SK-N-SH (cell line): ENCODE results near the gene HMGN2.

ENCODE experiments used
- CHD2 ChIP-seq: fragments of 150-350 bp; IDR thresholded peaks from 2 replicates; pipeline ENCODE4 v1.6.1; 2018; ENCODE audit warnings: low read length; ENCODE audit not compliant: partially characterized antibody
- CTCF ChIP-seq: fragments of 200-600 bp; sonication (generic); IDR thresholded peaks from 2 replicates; pipeline ENCODE4 v1.6.1; 2017; ENCODE audit warnings: antibody characterized with exemption, mild to moderate bottlenecking, moderate library complexity
- GABPA ChIP-seq: IDR thresholded peaks from 2 replicates; pipeline ENCODE4 v1.4.0; 2012; ENCODE audit warnings: low read depth, mild to moderate bottlenecking
- MAX ChIP-seq: IDR thresholded peaks from 2 replicates; pipeline ENCODE4 v1.4.0; 2012; ENCODE audit warnings: low read depth
- MXI1 ChIP-seq: IDR thresholded peaks from 2 replicates; pipeline ENCODE4 v1.6.1; 2012; ENCODE audit warnings: mild to moderate bottlenecking, low read depth, low read length, improper control_type of control experiment
- RCOR1 ChIP-seq: fragments of 150-350 bp; IDR thresholded peaks from 2 replicates; pipeline ENCODE4 v1.6.1; 2017; ENCODE audit warnings: antibody characterized with exemption, low read length
- REST ChIP-seq: IDR thresholded peaks from 2 replicates; pipeline ENCODE4 v1.6.1; 2012; ENCODE audit warnings: mild to moderate bottlenecking, low read depth, low read length, moderate library complexity
- SIN3A ChIP-seq: IDR thresholded peaks from 2 replicates; pipeline ENCODE4 v1.6.1; 2012; ENCODE audit warnings: low read depth, mild to moderate bottlenecking, low read length, moderate library complexity, borderline replicate concordance
- TAF1 ChIP-seq: IDR thresholded peaks from 2 replicates; pipeline ENCODE4 v1.6.1; 2012; ENCODE audit warnings: low read depth, mild to moderate bottlenecking, low read length, moderate library complexity, borderline replicate concordance
- TEAD4 ChIP-seq: IDR thresholded peaks from 2 replicates; pipeline ENCODE4 v1.4.0; 2012; ENCODE audit warnings: mild to moderate bottlenecking, borderline replicate concordance; ENCODE audit not compliant: insufficient read depth

- TF ChIP-seq REST (no peak), CTCF (no peak), CHD2 (no peak), MXI1 (no peak), GABPA (no peak), TEAD4 (no peak), RCOR1 (no peak), TAF1 (no peak), SIN3A (no peak; the same call in 1 of the 2 replicates), MAX (no peak)
Measured at GRCh38 chr1:26476958-26477357, 4.7 kb downstream of the HMGN2 start.
